Ecto neural progenitor cell (in vitro differentiated cells): ENCODE measurements around the gene ZBED1.
A peak's percentile ranks its signal among the peaks of the same experiment; 100 is the strongest.
"Not testable (repeated sequence)": the region's sequence is repeated elsewhere in the genome, so short reads cannot be mapped to it uniquely, and the experiment has no call there.

Experiments used
- DNase-seq: peaks from one replicate; pipeline ENCODE4 v3.0.0-alpha.2; 2018; ENCODE audit warnings: low spot score

Gene ZBED1

DNA sequence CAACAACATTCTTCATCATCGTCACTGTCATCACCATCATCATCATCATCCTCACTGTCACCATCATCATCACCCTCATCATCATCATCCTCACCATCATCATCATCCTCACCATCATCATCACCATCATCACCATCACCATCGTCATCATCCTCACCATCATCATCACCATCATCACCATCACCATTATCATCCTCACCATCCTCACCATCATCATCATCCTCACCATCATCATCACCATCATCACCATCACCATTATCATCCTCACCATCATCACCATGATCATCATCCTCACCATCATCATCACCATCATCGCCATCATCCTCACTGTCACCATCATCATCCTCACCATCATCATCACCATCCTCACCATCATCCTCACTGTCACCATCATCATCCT lies 18.9 kb upstream of the ZBED1 start:
- DNase-seq, result not testable (repeated sequence)

DNA sequence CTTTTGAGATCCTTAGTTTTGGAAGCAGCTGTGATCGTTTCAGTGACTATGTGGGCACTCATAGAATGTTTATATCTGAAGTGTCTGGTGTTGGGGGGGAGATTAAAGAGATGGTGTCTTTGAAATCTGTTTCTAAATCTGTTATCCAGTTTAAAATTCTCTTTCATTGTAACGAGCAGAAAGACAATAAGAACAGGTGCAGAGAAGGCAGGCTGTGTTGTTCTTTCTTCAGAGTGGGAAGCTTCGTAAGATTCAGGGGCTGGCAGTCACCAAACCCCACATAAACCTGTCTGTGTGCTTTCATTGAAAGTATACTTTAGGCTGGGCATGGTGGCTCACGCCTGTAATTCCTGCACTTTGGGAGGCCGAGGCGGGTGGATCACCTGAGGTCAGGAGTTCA lies 16.3 kb upstream of the ZBED1 start:
- no peak for DNase-seq

DNA sequence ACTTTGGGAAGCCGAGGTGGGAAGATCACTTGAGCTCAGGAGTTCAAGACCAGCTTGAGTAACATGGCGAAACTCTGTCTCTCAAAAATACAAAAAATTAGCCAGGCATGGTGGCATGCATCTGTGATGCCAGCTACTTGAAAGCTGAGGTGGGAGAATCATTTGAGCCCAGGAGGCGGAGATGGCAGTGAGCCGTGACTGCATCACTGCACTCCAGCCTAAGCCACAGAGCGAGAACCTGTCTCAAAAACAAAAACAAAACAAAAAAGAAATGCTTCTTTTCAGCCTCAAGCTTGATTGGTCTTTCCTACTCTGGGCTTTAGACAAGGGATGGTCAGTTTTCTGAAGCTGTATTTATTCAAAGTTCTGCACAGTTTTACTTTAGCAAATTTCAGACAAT lies 15.8 kb upstream of the ZBED1 start:
- no peak for DNase-seq

DNA sequence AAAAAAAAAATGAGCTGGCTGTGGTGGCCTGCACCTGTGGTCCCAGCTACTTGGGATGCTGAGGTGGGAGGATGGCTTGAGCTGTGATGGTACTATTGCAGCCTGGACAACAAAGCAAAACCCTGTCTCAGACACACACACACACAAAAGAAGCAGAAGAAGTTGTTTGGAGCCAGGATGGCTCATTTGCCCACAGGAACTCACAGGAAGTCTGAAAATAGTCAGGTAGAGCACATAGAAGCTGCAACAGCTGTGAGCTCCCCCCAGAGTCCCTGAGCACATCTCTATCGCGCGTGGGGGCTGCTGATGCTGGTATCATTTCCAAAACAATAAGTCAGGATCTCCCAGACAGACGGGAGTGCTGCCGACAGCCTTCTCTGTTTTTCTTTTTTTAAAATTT lies 13.4 kb upstream of the ZBED1 start:
- DNase-seq, result no peak

DNA sequence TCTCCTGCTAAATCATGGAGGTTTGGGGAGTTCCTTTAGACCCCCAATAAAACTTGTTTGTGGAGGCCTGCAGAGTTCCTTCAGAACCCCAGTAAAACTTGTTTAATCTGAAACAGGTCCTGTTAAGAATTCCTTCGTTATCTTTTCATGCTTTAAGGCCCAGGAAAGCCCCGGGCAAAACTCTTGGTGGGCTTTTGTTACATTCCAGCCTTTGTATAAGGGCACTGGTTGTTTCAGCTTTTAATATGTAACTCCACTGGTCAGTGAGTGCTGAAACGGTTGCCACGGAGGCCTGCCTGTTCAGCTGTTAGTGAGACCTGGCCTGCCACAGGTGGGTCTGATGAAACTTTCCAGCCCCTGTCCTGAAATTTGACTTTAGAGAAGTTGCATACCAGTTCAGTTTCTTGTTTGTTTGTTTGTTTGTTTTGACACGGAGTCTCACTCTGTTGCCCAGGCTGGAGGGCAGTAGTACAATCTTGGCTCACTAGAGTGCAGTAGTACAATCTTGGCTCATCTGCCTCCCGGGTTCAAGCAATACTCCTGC lies 12.4 kb upstream of the ZBED1 start:
- DNase-seq, result no peak

DNA sequence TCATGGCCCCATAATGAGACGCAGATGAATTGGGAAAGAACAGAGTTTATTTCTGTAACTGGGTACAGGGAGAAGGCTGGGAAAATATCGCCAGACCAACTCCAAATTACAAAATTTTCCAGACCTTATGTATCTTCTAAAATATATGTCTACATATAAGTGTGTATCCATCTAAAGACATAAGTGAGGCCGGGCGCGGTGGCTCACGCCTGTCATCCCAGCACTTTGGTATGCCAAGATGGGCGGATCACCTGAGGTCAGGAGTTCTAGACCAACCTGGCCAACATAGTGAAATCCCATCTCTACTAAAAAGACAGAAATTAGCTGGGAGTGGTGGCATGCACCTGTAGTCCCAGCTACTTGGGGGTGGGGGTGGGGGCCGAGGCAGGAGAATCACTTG lies 11.7 kb upstream of the ZBED1 start:
- DNase-seq, result no peak

DNA sequence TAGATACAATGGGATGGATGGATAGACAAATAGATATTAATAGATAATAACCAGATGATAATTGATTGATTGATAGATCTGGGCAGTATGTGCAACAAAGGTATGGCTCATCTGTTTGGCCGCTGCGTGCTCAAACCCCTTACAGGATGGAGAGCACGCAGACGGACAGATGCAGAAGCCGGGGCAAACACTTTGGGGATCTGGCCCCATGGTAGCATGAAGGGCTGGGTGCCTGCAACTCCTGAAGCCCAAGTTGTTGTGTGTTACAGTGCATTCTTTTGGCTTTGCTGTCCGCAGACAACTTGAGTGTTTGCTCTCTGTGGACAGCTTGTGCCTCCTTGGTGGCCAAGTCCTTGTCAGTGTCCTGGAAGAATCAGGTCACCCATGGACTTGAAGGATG lies 10.6 kb upstream of the ZBED1 start:
- DNase-seq, result no peak

DNA sequence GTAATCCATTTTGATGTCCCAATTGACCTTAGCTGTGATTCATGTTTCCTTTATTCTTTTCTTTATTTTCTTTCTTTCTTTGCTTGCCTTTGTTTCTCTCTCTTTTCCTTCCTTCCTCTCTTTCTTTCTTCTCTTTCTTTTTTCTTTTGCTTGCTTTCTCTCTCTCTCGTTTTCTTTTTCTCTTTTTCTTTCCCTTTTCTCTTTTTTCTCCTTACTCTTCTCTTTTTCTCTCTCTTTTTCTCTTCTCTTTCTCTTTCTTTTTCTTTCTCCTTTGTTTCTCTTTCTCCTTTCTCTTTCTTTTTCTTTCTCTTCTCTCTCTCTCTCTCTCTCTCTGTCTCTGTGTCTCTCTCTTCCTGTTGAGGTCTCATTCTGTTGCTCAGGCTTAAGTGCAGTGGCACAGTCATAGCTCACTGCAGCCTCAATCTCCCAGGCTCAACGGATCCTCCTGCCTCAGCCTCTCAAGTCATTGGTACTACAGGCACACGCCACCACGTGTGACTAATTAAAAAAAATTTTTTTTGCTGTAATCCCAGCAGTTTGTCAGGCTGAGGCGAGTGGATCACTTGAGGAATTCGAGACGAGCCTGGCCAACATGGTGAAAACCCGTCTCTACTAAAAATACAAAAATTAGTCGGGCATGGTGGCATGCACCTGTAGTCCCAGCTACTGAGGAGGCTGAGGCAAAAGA lies 8.0 kb upstream of the ZBED1 start:
- no peak for DNase-seq

DNA sequence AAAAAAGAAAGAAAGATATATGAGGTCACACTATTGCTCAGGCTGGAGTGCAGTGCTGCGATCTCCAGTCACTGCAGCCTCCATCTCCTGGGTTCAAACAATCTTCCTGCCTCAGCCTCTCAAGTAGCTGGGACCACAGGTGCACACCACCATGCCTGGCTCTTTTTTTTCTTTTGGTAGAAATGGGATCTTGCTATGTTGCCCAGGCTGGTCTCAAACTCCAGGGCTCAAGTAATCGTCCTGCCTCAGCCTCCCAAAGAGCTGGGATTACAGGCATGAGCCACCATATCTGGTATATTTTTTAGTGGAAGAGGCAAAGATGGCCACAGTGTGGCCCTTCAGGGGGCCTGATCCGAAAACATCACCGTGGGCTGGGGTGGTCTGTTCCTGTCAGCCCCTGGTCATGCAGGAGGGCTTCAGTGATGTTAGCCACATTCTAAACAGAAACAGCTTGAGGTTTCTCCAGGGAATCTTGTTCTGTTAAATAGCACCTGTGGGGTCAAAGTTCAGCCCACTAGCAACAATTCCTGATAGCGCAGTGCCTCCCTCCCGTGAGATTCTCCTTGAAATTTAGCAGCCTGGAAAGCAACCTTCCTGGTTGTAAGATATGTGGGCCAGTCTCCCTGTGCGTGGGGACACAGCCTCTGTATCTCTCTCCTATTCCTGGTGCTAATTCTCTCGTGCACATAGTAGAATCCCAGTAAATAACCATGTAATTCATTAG lies 7.3 kb upstream of the ZBED1 start:
- DNase-seq, result no peak

DNA sequence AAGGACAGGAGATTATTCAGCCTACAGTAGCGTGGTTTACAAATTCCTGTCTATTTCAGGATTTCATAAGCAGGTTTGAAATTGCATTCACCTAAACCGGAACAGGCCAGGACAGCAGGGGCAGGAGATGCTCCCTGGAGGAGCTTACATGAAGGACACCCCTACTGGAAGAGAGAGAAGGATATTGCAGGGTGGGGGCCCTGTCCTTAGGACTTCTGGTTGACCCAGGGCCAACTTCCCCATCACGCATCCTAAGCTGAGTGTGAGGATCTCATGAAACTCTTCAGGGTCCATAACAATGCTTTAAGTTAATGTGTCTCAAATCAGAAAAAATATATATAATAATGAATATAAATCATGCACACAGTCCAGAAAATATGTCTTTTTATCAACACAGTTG lies 6.4 kb upstream of the ZBED1 start:
- DNase-seq, result no peak

DNA sequence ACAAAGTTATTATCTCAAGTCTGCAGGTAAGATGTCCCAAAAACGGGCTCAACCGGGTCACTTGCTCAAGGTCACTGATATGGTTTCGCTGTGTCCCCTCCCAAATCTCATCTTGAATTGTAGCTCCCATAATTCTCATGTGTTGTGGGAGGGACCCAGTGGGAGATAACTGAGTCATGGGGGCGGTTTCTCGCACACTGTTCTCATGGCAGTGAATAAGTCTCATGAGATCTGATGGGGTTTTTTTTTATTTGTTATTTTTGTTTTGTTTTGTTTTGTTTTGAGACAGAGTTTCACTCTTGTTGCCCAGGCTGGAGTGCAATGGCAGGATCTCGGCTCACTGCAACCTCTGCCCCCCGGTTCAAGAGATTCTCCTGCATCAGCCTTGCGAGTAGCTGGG lies 4.6 kb upstream of the ZBED1 start:
- DNase-seq, result not testable (repeated sequence)

DNA sequence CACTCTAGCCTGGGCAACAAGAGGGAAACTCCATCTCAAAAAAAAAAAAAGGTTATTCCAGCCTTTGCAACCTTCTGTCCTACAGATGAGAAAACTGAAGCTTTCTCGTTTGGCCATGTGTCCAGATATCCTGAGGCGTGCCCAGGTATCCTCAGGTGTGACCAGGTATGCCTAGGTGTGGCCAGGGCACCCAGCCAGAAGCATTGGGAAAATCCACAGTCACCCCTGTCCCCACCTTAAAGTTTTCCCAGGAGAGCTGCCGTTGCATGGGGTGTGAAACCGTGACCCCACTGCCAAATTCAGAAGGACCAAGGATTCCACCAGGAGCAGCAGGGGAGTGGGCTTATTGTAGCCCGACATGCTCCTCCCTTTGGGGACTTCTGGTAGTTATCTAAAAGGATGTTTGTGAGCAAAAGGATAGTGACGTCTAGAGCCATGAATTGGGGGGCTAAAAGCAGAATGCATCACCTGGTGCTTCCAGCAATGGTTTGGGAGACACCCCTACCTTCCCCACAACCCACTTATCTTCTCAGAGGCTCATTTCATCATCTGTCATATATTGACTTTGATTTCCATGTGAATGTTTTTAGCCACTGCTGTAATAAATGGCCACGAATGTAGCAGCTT lies 4.0 kb upstream of the ZBED1 start:
- DNase-seq, result no peak

DNA sequence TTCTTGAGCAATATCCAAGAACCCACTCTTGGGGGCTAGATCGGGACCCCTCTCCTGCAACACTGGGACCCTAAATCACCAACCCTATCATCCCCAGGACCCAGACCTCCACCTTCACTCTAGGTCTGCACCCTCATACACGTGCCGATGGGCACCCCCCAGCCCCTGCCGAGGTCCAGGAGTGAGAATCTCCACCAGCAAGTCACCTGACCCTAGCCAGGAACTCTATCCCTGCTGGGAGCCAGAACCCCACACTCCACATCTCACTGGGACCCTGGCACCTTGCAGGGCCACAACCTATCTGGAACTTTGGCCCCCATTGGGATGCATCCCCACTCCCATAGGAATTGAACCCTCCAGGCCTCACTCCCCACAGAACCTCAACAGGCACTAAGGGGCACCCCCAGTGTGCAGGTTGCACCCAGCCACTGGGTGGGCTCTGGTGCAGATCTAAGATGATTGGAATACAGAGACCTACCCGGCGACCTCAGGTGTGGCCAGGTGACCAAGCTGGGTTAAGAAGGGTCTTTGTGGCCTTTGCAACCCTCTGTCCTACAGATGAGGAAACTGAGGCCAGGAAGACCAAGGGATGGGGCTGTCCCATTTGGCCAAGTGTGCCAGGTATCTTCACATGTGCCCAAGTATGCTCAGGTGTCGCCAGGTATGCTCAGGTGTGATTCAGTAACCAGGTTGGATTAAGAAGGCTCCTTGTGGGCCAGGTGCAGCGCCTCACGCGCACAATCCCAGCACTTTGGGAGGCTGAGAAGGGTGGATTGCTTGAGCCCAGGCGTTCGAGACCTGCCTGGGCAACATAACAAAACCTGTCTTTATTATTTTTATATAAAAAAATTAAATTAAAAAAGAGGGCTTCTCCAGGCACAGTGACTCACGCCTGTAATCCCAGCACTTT lies 3.1 kb upstream of the ZBED1 start:
- DNase-seq, result no peak

DNA sequence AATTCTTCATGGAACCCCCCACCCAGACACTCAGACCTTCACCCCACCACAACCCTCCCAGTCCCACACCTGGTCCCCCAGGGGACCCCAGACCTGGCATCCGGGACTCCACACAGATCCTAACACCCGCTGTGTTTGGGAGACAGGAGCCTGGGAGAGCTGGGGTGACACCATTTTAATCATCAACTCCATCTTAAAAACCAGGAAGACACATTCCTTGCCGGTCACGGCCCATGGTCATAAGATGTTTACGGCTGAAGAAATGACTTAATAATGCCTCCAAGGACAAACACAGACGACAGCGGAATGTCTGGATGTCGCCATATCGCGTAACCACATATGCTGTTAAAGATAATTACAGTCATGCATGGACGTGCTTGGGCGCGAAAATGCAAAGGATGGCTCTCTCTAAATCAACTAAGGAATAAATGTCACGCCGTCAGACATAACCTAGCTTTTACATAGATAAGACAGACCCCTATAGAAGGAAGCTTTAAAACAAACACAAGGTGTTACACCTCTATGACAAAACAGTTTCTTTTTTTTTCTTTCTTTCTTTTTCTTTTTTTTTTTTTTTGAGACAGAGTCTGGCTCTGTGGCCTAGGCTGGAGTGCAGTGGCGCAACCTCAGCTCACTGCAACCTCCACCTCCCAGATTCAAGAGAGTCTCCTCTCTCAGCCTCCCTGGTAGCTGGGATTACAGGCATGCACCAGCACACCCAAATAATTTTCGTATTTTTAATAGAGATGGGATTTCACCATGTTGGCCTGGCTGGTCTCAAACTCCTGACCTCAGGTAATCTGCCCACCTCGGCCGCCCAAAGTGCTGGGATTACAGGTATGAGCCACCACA lies 2.1 kb upstream of the ZBED1 start:
- DNase-seq, result no peak

DNA sequence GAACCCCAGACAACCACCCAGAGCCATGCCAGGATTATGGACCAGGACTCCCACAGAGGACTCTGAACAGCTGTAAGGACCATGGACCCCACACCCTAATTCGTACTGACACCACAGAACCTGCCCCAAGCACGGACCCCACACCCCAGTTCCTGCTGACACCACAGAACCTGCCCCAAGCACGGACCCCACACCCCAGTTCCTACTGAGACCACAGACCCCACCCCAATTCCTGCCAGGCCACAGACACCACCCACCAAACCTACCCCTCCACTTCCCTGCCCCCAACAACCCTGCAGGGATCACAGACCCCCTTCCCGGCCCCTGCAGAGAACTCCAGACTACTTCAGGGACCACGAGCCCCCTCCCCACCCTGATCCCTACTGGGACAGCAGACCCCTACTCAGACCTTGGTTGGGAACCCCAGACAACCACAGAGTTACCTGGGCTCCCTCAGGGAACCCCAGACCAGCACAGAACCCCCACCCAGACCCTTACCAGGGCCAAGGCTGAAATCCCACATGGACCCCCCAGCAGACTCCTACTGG lies 1.4 kb upstream of the ZBED1 start:
- no peak for DNase-seq

DNA sequence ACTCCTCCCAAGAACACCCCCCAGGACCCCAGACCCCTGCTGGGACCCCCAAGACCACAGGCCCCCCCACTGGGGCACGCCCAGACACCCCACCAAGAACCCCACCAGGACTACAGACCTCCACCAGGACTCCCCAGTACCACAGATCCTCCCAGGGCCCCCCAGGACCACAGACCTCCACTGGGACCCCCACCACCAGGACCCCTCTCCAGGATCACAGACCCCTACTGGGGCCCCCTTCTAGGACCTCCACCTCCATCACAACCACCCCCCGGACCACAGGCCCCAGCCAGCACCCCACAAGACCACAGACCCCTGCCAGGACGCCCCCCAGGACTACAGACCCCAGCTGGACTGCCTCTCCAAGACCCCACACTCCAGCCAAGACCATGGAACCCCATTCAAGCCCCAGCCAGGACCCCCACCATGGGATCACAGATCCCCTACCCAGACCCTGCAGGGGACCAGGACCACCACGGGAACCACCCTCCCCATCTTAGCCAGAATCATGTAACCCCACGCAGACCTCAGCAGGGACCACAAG lies 855 bp upstream of the ZBED1 start:
- no peak for DNase-seq

DNA sequence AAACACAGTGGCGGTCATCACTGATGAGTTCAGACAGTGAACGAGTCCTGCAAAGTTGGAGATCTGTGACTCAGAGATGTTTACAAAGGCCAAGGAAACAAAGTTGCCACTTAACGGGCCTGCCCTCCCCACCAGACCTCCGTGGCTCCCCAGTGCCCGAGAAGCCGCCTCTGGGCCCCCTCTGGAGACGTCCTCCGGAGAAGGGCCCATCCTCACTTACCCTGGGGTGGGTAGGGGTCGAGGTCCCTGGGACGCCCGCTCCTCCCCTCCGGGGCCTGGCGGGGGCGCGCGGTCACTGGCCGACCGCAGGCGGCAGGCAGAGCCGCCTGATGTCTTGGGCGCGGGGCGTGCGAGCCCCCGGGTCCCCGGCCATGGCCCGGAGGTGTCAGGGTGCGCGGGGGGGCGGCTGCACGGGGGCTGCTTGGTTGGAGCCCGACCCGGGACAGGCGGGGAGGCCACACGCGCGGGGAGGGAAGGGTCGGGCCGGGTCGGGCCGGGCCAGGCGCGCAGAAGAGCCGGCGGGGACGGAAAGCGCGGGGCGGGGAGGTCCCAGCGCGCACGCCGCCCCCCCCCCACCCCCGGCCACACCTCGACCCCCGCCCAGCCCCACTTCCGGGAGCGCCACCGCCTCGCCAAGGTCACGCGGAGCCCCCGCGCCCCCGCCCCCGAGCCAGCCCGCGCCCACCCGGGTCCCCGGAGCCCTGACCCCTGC lies 529 bp downstream of the ZBED1 start:
- DNase-seq, result peak; percentile 85

DNA sequence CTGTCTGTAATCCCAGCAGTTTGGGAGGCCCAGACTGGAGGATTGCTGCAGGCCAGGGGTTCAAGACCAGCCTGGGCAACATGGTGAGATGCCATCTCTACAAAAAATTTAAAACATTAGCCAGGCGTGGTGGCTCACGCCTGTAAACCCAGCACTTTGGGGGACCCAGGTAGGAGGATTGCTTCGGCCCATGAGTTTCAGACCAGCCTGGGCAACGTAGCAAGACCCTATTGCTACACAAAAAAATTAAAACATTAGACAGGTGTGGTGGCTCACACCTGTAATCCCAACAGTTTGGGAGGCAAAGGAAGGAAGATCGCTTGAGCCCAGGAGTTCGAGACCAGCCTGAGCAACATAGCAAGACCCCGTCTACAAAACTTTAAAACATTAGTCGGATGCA lies 1.3 kb downstream of the ZBED1 start:
- DNase-seq, result no peak

DNA sequence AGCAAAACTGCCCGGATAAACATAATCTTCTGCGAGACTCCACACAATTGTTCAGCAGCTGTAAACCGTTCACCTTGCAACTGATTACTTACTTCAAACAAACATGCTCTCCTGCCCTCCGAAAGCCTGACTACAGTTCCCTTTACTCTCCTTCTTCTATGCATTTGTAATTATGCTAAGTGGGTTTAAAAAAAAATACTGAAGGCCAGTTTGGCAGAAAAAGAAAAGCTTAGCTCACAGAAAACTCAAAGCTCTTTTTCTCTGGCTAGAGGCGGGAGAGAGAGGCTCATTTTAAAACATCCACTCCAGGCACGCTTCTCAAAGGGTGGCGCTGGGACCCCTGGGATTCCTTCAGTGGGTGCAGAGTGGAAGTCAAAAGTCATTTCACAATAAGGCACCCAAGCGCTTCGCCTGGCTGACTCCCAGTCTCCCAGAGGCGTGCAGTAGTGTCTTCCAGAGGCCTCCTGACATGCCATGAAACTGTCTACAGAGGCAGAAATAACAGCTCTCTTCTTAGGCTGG lies 1.9 kb downstream of the ZBED1 start:
- no peak for DNase-seq
